ENCODE results near the gene LRRC1. TPM values are rescaled to one million over a fixed set of nuclear protein-coding genes. Genes with fewer than 3 reads are reported as not detected.

Gene LRRC1
- total and polyA plus RNA-seq, 10 of the 15 experiments (the other 5 are each of a cell fraction or from before 2014, with no cell fraction given) = 0.35 to 9.3 (median 0.63) TPM

DNA sequence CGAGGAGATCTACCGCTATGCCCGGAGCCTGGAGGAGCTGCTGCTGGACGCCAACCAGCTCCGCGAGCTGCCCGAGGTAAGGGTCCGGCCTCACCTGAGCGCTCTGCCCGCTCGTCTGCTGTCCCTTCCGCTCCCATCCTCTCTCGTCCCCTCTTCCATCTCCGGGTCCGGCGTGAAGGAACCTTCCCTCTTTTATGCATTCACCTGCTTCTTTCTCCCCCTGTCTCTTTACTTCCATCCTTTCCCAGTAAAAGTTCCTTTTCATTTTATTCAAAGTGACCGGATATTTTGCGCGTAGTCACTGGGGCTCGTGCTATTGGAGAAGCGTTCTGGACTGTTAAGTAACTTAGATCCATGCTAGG lies 516 bp downstream of the LRRC1 start:
- Histone ChIP-seq H4K20me1 (ENCODE audit: control insufficient read depth, insufficient read depth) (no peaks in the 10 kb centered on the region), H3K36me3 (ENCODE audit: control insufficient read depth in 2 of 2, insufficient read depth in 2 of 2, low read length in 1 of 2) (no peaks in the 10 kb centered on the region), H3K4me1 (ENCODE audit: control insufficient read depth, insufficient read depth, low read length) (peaks cover 7% of the 10 kb centered on the region; the same call in 1 of the 2 replicates), H3K4me3 (peak overlapping the region; percentile 72), H3K27ac (ENCODE audit: control insufficient read depth, insufficient read depth) (no peak overlapping the region), H3K4me2 (ENCODE audit: control insufficient read depth, insufficient read depth) (peak overlapping the region; percentile 96), H3K79me2 (ENCODE audit: control insufficient read depth, insufficient read depth, low read length) (no peaks in the 10 kb centered on the region), H3K9me3 (replicated peaks; ENCODE audit: control insufficient read depth, insufficient read depth, low read length) (no peaks in the 10 kb centered on the region), H3K9ac (ENCODE audit: control insufficient read depth, insufficient read depth, low read length) (peak overlapping the region; percentile 24; the same call in 1 of the 2 replicates), H3K27me3 (replicated peaks in 1 of 2; ENCODE audit: control insufficient read depth in 2 of 2, insufficient read depth in 2 of 2, low read length in 1 of 2) (peaks cover 0 to 5% of the 10 kb centered on the region in 2 experiments; a peak in 1 of 4 replicates), H2AFZ (ENCODE audit: control insufficient read depth, low read depth, low read length) (peak overlapping the region; percentile 82)
- ChIA-PET SMC1A (ENCODE audit: uncharacterized antibody, unreplicated experiment) (interaction anchor here (1.1 to 4.1 kb wide), 4 partner anchors 10 to 302 kb away, joined by 3 to 15 read pairs (median 5); no protein-coding TSS in a partner anchor), CTCF (interaction anchor here (0.6 to 2.6 kb wide), 6 partner anchors 16 to 349 kb away, joined by 3 to 18 read pairs (median 3); no protein-coding TSS in a partner anchor), POLR2A (no interaction called here), RAD21 (ENCODE audit: unreplicated experiment) (interaction anchor here (0.6 to 3.1 kb wide), 7 partner anchors 38 to 176 kb away, joined by 3 to 43 read pairs (median 3); no protein-coding TSS in a partner anchor)
- WGBS (ENCODE audit: insufficient coverage, insufficient replicate concordance, low lambda C conversion rate, missing lambda C conversion rate) = 0% methylated on average over 21 of the region's 21 CpGs
- no peak for TF ChIP-seq RAD21 (IDR thresholded peaks at IDR 0.05; ENCODE audit: insufficient read depth, low read depth, low read length)
- TF ChIP-seq ATF7 (IDR thresholded peaks at IDR 0.05; ENCODE audit: low read depth) = no peak
- TF ChIP-seq IKZF1 (conservative IDR thresholded peaks at IDR 0.05) = 0 out of 2 replicates have a peak, but pooled peaks have one; percentile 6
- TF ChIP-seq JUNB (IDR thresholded peaks at IDR 0.05) = no peak
- DNase-seq (ENCODE audit: low read depth, low spot score) (no peak), FAIRE-seq (no peak), ATAC-seq (peak; percentile 48)
- intact Hi-C loops (cut with micrococcal nuclease; ENCODE audit: unreplicated experiment) = loop anchor here (10.0 kb wide), 1 partner anchor 119 kb away; no protein-coding TSS in a partner anchor
- no TSS peak for BruUV-seq (replicated peaks)
- in situ Hi-C loops (cut with MboI) = no loop called here

DNA sequence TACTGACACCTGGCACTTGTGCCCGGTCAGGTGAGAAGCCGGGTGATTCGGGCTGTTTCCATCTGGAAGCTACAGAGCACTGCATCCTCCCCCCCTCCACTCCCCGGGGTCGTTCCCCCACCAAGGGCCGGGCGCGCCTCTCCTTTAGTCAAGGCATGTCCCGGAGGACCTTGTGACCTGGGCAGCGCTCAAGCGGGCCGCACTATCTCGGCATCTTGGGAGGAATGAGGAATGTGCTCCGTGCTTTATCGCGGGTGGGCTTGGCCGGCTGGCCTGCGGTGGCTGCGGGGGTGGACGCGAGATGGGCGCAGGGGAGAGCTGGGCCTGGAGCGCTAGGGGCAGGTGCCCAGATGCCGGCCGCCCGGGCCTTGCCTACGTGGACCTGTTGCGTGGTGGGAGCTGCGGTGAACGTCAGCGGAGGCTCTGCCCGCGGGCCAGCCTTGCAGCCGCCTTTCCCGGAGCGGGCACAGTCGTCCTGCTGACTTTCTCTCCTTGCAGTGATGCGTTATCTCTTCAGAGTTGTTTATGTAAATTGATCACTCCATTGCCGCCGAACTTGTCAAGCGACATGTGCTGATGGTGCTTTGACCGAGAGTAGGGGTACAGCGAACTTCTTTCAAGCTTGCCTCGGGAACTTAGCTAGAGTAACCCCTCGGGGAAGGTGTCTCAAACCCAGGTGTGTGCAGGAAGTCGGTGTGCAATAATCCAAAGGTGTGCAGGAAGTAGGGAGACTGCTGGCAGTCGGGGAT lies 1.1 kb downstream of the LRRC1 start:
- Histone ChIP-seq H3K36me3 (ENCODE audit: control insufficient read depth in 2 of 2, insufficient read depth in 2 of 2, low read length in 1 of 2) (no peaks in the 10 kb centered on the region), H3K9me3 (replicated peaks; ENCODE audit: control insufficient read depth, insufficient read depth, low read length) (no peaks in the 10 kb centered on the region), H4K20me1 (ENCODE audit: control insufficient read depth, insufficient read depth) (no peaks in the 10 kb centered on the region), H3K27me3 (replicated peaks in 1 of 2; ENCODE audit: control insufficient read depth in 2 of 2, insufficient read depth in 2 of 2, low read length in 1 of 2) (peaks cover 0 to 5% of the 10 kb centered on the region in 2 experiments; a peak in 1 of 4 replicates), H3K9ac (ENCODE audit: control insufficient read depth, insufficient read depth, low read length) (no peak overlapping the region), H3K4me2 (ENCODE audit: control insufficient read depth, insufficient read depth) (peak overlapping the region; percentile 96), H3K4me1 (ENCODE audit: control insufficient read depth, insufficient read depth, low read length) (peaks cover 7% of the 10 kb centered on the region; the same call in 1 of the 2 replicates), H2AFZ (ENCODE audit: control insufficient read depth, low read depth, low read length) (peak overlapping the region; percentile 82; the same call in 1 of the 2 replicates), H3K79me2 (ENCODE audit: control insufficient read depth, insufficient read depth, low read length) (no peaks in the 10 kb centered on the region), H3K4me3 (peak overlapping the region; percentile 72), H3K27ac (ENCODE audit: control insufficient read depth, insufficient read depth) (no peak overlapping the region)
- FAIRE-seq (peak; percentile 61), ATAC-seq (peak; percentile 12), DNase-seq (ENCODE audit: low read depth, low spot score) (no peak)
- POLR2A ChIA-PET = no interaction called here
- RAD21 ChIA-PET (ENCODE audit: unreplicated experiment) = interaction anchor here (0.6 to 3.1 kb wide), 5 partner anchors 37 to 175 kb away, joined by 3 to 43 read pairs (median 3); no protein-coding TSS in a partner anchor
- WGBS (ENCODE audit: insufficient coverage, insufficient replicate concordance, low lambda C conversion rate, missing lambda C conversion rate) = 7% methylated on average over 47 of the region's 47 CpGs
- SMC1A ChIA-PET (ENCODE audit: uncharacterized antibody, unreplicated experiment) = interaction anchor here (1.1 to 2.1 kb wide), 3 partner anchors 10 to 302 kb away, joined by 3 to 7 read pairs (median 3); no protein-coding TSS in a partner anchor
- in situ Hi-C loops (cut with MboI) (no loop called here), intact Hi-C loops (cut with micrococcal nuclease; ENCODE audit: unreplicated experiment) (loop anchor here (10.0 kb wide), 1 partner anchor 119 kb away; no protein-coding TSS in a partner anchor)
- BruUV-seq (replicated peaks) = no TSS peak
- CTCF ChIA-PET = interaction anchor here (1.0 to 2.6 kb wide), 4 partner anchors 15 to 160 kb away, joined by 3 to 18 read pairs (median 3); no protein-coding TSS in a partner anchor
- no peak for TF ChIP-seq TCF3 (IDR thresholded peaks at IDR 0.05; ENCODE audit: borderline replicate concordance, insufficient read depth, low read depth, low read length)
- TF ChIP-seq ZNF274 (IDR thresholded peaks at IDR 0.05; ENCODE audit: insufficient read depth, insufficient read length) = no peak
- no peak for TF ChIP-seq HDGF (IDR thresholded peaks at IDR 0.05)
- TF ChIP-seq MXI1 (IDR thresholded peaks at IDR 0.05; ENCODE audit: low read depth, low read length) = no peak
- TF ChIP-seq WRNIP1 (IDR thresholded peaks at IDR 0.05; ENCODE audit: borderline replicate concordance, low read depth, low read length) = no peak
- no peak for TF ChIP-seq PAX8 (IDR thresholded peaks at IDR 0.05)
- no peak for TF ChIP-seq CBFB (IDR thresholded peaks at IDR 0.05; ENCODE audit: low read depth)
- TF ChIP-seq, protein P1, sequence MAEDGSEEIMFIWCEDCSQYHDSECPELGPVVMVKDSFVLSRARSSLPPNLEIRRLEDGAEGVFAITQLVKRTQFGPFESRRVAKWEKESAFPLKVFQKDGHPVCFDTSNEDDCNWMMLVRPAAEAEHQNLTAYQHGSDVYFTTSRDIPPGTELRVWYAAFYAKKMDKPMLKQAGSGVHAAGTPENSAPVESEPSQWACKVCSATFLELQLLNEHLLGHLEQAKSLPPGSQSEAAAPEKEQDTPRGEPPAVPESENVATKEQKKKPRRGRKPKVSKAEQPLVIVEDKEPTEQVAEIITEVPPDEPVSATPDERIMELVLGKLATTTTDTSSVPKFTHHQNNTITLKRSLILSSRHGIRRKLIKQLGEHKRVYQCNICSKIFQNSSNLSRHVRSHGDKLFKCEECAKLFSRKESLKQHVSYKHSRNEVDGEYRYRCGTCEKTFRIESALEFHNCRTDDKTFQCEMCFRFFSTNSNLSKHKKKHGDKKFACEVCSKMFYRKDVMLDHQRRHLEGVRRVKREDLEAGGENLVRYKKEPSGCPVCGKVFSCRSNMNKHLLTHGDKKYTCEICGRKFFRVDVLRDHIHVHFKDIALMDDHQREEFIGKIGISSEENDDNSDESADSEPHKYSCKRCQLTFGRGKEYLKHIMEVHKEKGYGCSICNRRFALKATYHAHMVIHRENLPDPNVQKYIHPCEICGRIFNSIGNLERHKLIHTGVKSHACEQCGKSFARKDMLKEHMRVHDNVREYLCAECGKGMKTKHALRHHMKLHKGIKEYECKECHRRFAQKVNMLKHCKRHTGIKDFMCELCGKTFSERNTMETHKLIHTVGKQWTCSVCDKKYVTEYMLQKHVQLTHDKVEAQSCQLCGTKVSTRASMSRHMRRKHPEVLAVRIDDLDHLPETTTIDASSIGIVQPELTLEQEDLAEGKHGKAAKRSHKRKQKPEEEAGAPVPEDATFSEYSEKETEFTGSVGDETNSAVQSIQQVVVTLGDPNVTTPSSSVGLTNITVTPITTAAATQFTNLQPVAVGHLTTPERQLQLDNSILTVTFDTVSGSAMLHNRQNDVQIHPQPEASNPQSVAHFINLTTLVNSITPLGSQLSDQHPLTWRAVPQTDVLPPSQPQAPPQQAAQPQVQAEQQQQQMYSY (CRISPR knock-in tag; IDR thresholded peaks at IDR 0.05) = no peak
- TF ChIP-seq TCF7 (IDR thresholded peaks at IDR 0.05; ENCODE audit: borderline replicate concordance) = no peak
- TF ChIP-seq JUNB (IDR thresholded peaks at IDR 0.05) = no peak

Measured in GM12878 (cell line).